Astrocyte (in vitro differentiated cells and primary cell): ENCODE measurements around the gene ATP13A4. TPM values are rescaled to one million over a fixed set of nuclear protein-coding genes. Genes with fewer than 3 reads are reported as not detected.
"Not testable (repeated sequence)": the region's sequence is repeated elsewhere in the genome, so short reads cannot be mapped to it uniquely, and the experiment has no call there.

Source experiments
- DNase-seq: peaks from one replicate; pipeline ENCODE4 v3.0.0-alpha.2; 2010; ENCODE audit warnings: low read depth
- FAIRE-seq: peaks from 2 replicates; lab custom pipeline; 2011; peaks lifted over from hg19 to GRCh38; lab: Jason Lieb, UNC
- H2AFZ ChIP-seq: 2 replicates; pipeline ENCODE4 v1.6.0; 2012; ENCODE audit warnings: low read depth, low read length, inconsistent platforms
- H3K27ac ChIP-seq: 2 replicates; pipeline ENCODE4 v1.5.1; 2011; ENCODE audit warnings: low read depth, low read length, inconsistent platforms
- H3K27me3 ChIP-seq: 2 replicates; pipeline ENCODE4 v1.6.0; 2011; ENCODE audit warnings: low read length, inconsistent platforms; ENCODE audit not compliant: insufficient read depth
- H3K36me3 ChIP-seq: 2 replicates; pipeline ENCODE4 v1.5.1; 2011; ENCODE audit warnings: low read length, inconsistent platforms; ENCODE audit not compliant: insufficient read depth
- H3K4me1 ChIP-seq: 2 replicates; pipeline ENCODE4 v1.5.1; 2011; ENCODE audit warnings: low read length, inconsistent platforms; ENCODE audit not compliant: insufficient read depth
- H3K4me2 ChIP-seq: 2 replicates; pipeline ENCODE4 v1.6.0; 2012; ENCODE audit warnings: low read length, inconsistent platforms
- H3K4me3 ChIP-seq: 2 replicates; pipeline ENCODE4 v1.5.1; 2011; ENCODE audit warnings: low read depth, mild to moderate bottlenecking, low read length, inconsistent platforms; ENCODE audit not compliant: insufficient read depth
- H3K79me2 ChIP-seq: 2 replicates; pipeline ENCODE4 v1.6.0; 2012; ENCODE audit warnings: mild to moderate bottlenecking, low read length, inconsistent platforms; ENCODE audit not compliant: insufficient read depth
- H3K9ac ChIP-seq: 2 replicates; pipeline ENCODE4 v1.6.0; 2012; ENCODE audit warnings: mild to moderate bottlenecking, low read length, inconsistent platforms
- H3K9me3 ChIP-seq: 2 replicates; pipeline ENCODE4 v1.5.1; 2012; ENCODE audit warnings: low read depth, mild to moderate bottlenecking, low read length, inconsistent platforms; ENCODE audit not compliant: insufficient read depth
- H4K20me1 ChIP-seq: 2 replicates; pipeline ENCODE4 v1.6.0; 2012; ENCODE audit warnings: low read length, inconsistent platforms; ENCODE audit not compliant: insufficient read depth
- H3K27ac Mint-ChIP-seq: one replicate; pipeline ENCODE4 v1.8.0; 2021; ENCODE audit warnings: mild to moderate bottlenecking, mixed read lengths; ENCODE audit not compliant: unreplicated experiment
- H3K27me3 Mint-ChIP-seq: one replicate; pipeline ENCODE4 v1.8.0; 2021; ENCODE audit warnings: low read depth, mixed read lengths; ENCODE audit not compliant: unreplicated experiment
- H3K36me3 Mint-ChIP-seq: one replicate; pipeline ENCODE4 v1.8.0; 2021; ENCODE audit warnings: low read depth, mixed read lengths; ENCODE audit not compliant: unreplicated experiment
- H3K4me1 Mint-ChIP-seq: one replicate; pipeline ENCODE4 v1.8.0; 2021; ENCODE audit warnings: low read depth, mixed read lengths; ENCODE audit not compliant: unreplicated experiment
- H3K4me3 Mint-ChIP-seq: one replicate; pipeline ENCODE4 v1.8.0; 2021; ENCODE audit warnings: mild to moderate bottlenecking, moderate library complexity, mixed read lengths; ENCODE audit not compliant: unreplicated experiment
- H3K9me3 Mint-ChIP-seq: one replicate; pipeline ENCODE4 v1.8.0; 2021; ENCODE audit warnings: mild to moderate bottlenecking, mixed read lengths; ENCODE audit not compliant: unreplicated experiment
- CTCF ChIP-seq: IDR thresholded peaks from 2 replicates; pipeline ENCODE4 v1.5.1; 2011; ENCODE audit warnings: low read depth, mild to moderate bottlenecking, inconsistent platforms, low read length, moderate library complexity; ENCODE audit not compliant: insufficient read depth
- EZH2 ChIP-seq: IDR thresholded peaks from 2 replicates; pipeline ENCODE4 v1.6.1; 2012; ENCODE audit warnings: mild to moderate bottlenecking, low read length, inconsistent platforms; ENCODE audit not compliant: insufficient read depth
- total RNA-seq: library from RNA; stranded (reverse); gene quantifications from 2 replicates; pipeline ENCODE4 v1.2.1, GENCODE V29; 2021

The ATP13A4 gene
- total RNA-seq, 1 donor from 2014 or later, result 0.34 TPM

- Histone ChIP-seq H3K9me3 (no peaks in the 10 kb centered on the region), H3K4me2 (no peak overlapping the region), H2AFZ (no peak overlapping the region), H3K9ac (no peak overlapping the region), H3K27ac (no peak overlapping the region), H3K36me3 (no peaks in the 10 kb centered on the region), H3K4me3 (no peak overlapping the region), H4K20me1 (no peaks in the 10 kb centered on the region), H3K27me3 (no peaks in the 10 kb centered on the region), H3K79me2 (no peaks in the 10 kb centered on the region), H3K4me1 (no peaks in the 10 kb centered on the region)
- DNase-seq (no peak), FAIRE-seq (no peak)
- Mint-ChIP-seq H3K27ac (no peak overlapping the region), H3K4me1 (no peaks in the 10 kb centered on the region), H3K27me3 (no peaks in the 10 kb centered on the region), H3K9me3 (no peaks in the 10 kb centered on the region), H3K36me3 (peaks cover 1% of the 10 kb centered on the region), H3K4me3 (no peak overlapping the region)
- TF ChIP-seq EZH2 (no peak), CTCF (no peak)
Measured at GRCh38 chr3:193545304-193545703, 9.4 kb downstream of the ATP13A4 start.

DNA sequence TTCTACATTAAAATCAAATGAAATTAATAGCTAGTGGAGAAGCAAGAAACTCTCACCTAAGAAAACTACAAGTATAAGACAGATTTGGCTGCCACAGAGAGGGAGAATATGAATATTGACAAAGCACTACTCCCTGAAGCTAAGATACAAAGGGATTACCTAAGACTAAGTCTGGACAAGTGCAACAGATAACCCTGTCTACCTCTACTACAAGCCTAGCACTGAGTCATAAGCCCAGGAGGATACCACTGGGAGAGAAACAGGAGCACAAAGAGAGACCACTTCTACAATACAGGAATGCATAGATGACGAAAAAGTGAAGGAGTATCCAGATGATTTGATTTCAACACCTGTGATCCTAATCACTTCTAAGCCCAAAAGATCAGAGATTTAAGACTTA is 10.4 kb downstream of the ATP13A4 start:
- H3K4me3 Mint-ChIP-seq, result no peak overlapping the region
- Histone ChIP-seq H3K36me3 (no peaks in the 10 kb centered on the region), H3K27ac (no peak overlapping the region), H3K27me3 (no peaks in the 10 kb centered on the region), H4K20me1 (no peaks in the 10 kb centered on the region), H3K4me2 (no peak overlapping the region), H2AFZ (no peak overlapping the region), H3K9ac (no peak overlapping the region), H3K79me2 (no peaks in the 10 kb centered on the region), H3K9me3 (no peaks in the 10 kb centered on the region), H3K4me3 (no peak overlapping the region), H3K4me1 (no peaks in the 10 kb centered on the region)
- FAIRE-seq (no peak), DNase-seq (no peak)
- H3K4me1 Mint-ChIP-seq, result no peaks in the 10 kb centered on the region
- H3K36me3 Mint-ChIP-seq, result peaks cover 1% of the 10 kb centered on the region
- H3K27ac Mint-ChIP-seq, result no peak overlapping the region
- no peak for TF ChIP-seq EZH2
- no peak for TF ChIP-seq CTCF
- no peaks in the 10 kb centered on the region for H3K9me3 Mint-ChIP-seq
- no peaks in the 10 kb centered on the region for H3K27me3 Mint-ChIP-seq

DNA sequence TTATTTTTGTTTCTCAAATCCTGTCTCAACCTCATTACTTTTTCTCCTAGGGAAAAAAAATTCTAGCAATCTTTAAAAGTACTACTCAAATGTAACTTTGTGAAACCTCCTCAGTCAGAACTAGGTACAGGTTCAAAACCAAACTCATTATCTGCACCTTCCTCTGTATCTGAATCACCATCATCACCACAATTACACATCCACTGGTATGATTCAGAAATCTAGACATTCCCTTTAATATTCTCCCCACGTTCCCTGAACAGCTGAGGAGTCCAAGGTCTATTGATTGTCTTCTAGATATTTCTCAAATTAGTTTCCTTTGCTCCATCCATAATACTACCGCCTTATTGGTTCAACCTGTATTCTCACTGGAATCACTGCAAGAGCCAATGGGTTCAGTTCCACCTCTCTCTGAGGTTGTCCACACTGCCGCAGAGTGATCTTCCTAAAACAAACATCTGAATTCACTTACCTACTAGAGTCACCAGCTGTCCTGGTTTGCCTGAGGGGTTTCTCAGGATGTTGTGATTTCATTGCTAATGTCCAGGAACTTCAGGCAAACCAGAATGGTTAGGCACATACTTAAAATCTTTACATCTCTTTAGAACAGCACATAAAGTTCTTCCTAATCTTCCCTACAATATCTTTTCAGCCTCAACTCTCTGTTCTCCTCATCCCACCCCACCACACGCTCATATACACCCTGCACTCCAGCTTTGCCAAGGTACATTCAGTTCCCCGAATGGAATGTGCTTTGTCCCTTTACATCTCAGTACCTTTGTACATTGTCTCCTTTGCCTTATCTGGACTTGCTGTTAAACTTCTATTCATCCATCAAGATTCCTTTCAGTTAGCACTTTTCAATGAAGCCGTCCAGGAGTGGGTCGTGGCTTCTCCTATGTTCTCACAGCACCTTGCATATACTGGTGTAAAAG is 24.2 kb downstream of the ATP13A4 start:
- no peak overlapping the region for H3K27ac Mint-ChIP-seq
- no peak overlapping the region for H3K4me3 ChIP-seq
- H3K4me3 Mint-ChIP-seq, result no peak overlapping the region
- no peak overlapping the region for H3K4me2 ChIP-seq
- H3K9me3 Mint-ChIP-seq, result no peaks in the 10 kb centered on the region
- no peaks in the 10 kb centered on the region for H3K27me3 ChIP-seq
- no peak overlapping the region for H2AFZ ChIP-seq
- H3K27ac ChIP-seq, result no peak overlapping the region
- H3K27me3 Mint-ChIP-seq, result no peaks in the 10 kb centered on the region
- no peaks in the 10 kb centered on the region for H3K9me3 ChIP-seq
- no peaks in the 10 kb centered on the region for H4K20me1 ChIP-seq
- H3K4me1 Mint-ChIP-seq, result no peaks in the 10 kb centered on the region
- no peak for FAIRE-seq
- no peaks in the 10 kb centered on the region for H3K36me3 ChIP-seq
- H3K9ac ChIP-seq, result no peak overlapping the region
- no peak for DNase-seq
- no peaks in the 10 kb centered on the region for H3K36me3 Mint-ChIP-seq
- TF ChIP-seq EZH2, result no peak
- no peak for TF ChIP-seq CTCF
- no peaks in the 10 kb centered on the region for H3K79me2 ChIP-seq
- H3K4me1 ChIP-seq, result no peaks in the 10 kb centered on the region

DNA sequence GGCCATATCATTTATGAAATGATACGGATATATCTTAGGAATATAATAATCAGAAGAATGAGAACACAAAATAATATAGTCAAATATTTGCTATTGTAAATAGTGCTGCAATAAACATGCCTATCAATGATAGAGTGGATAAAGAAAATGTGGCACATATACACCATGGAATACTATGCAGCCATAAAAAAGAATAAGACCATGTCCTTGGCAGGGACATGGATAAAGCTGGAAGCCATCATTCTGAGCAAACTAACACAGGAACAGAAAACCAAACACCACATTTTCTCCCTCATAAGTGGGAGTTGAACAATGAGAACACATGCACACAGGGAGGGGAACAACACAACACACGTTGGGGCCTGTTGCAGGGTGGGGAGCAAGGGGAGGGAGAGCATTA is 28.6 kb downstream of the ATP13A4 start:
- H3K27me3 ChIP-seq, FAIRE-seq: not testable (repeated sequence)

More for the DNA sequence above, 28.6 kb downstream of the ATP13A4 start:
- not testable (repeated sequence) for H3K36me3 Mint-ChIP-seq, H3K36me3 ChIP-seq, H3K27me3 Mint-ChIP-seq, H3K4me3 Mint-ChIP-seq, H3K4me1 ChIP-seq, H3K27ac ChIP-seq, H3K9me3 Mint-ChIP-seq, H3K79me2 ChIP-seq, H4K20me1 ChIP-seq, H3K4me2 ChIP-seq, DNase-seq, H3K9me3 ChIP-seq, H2AFZ ChIP-seq, H3K4me1 Mint-ChIP-seq, H3K27ac Mint-ChIP-seq, H3K9ac ChIP-seq, H3K4me3 ChIP-seq
